DOHH2 (cell line): ENCODE measurements around the gene PRRT1B.

ENCODE experiments used
- EZH2phosphoT487 ChIP-seq: fragments of 200-600 bp; sonication (generic); IDR thresholded peaks from 2 replicates; pipeline ENCODE4 v1.6.1; 2017; ENCODE audit warnings: borderline replicate concordance, mild to moderate bottlenecking, antibody characterized with exemption, low read length, moderate library complexity, mixed read lengths
- TF ChIP-seq, protein P1 (sequence below): fragments of 200-600 bp; sonication (generic); IDR thresholded peaks from one replicate; pipeline ENCODE4 v1.5.1; 2014; ENCODE audit warnings: antibody characterized with exemption, mild to moderate bottlenecking, low read depth, low read length; ENCODE audit not compliant: poor library complexity, severe bottlenecking

DNA sequence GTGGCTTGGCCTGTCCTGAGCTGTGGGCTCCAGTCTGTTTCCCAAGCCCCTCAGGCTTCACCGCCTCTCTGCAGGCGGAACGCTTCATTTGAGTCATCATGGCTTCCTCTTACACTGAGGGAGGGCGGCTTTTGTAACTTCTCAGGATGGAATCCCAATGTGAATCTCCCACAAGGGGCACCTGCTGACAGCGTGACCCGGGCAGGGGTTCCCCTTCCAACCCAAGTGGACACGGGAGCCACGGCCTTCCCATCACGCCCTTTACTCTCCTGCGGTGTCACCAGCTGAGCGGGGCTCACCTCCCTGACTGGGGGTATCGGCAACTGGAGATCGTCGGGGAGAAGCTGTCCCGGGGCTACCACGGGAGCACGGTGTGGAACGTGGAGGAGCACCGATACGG, 26.8 kb upstream of the PRRT1B start:
- TF ChIP-seq EZH2phosphoT487 = no peak
- TF ChIP-seq, protein P1, sequence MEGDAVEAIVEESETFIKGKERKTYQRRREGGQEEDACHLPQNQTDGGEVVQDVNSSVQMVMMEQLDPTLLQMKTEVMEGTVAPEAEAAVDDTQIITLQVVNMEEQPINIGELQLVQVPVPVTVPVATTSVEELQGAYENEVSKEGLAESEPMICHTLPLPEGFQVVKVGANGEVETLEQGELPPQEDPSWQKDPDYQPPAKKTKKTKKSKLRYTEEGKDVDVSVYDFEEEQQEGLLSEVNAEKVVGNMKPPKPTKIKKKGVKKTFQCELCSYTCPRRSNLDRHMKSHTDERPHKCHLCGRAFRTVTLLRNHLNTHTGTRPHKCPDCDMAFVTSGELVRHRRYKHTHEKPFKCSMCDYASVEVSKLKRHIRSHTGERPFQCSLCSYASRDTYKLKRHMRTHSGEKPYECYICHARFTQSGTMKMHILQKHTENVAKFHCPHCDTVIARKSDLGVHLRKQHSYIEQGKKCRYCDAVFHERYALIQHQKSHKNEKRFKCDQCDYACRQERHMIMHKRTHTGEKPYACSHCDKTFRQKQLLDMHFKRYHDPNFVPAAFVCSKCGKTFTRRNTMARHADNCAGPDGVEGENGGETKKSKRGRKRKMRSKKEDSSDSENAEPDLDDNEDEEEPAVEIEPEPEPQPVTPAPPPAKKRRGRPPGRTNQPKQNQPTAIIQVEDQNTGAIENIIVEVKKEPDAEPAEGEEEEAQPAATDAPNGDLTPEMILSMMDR = no peak
